ENCODE results near the gene LRCH1.
A peak's percentile ranks its signal among the peaks of the same experiment; 100 is the strongest.
"Not testable (repeated sequence)": the region's sequence is repeated elsewhere in the genome, so short reads cannot be mapped to it uniquely, and the experiment has no call there.

LRCH1 gene
- total RNA-seq, result 29.2 to 51.6 (median 41.4) reads per million in 4 experiments

DNA sequence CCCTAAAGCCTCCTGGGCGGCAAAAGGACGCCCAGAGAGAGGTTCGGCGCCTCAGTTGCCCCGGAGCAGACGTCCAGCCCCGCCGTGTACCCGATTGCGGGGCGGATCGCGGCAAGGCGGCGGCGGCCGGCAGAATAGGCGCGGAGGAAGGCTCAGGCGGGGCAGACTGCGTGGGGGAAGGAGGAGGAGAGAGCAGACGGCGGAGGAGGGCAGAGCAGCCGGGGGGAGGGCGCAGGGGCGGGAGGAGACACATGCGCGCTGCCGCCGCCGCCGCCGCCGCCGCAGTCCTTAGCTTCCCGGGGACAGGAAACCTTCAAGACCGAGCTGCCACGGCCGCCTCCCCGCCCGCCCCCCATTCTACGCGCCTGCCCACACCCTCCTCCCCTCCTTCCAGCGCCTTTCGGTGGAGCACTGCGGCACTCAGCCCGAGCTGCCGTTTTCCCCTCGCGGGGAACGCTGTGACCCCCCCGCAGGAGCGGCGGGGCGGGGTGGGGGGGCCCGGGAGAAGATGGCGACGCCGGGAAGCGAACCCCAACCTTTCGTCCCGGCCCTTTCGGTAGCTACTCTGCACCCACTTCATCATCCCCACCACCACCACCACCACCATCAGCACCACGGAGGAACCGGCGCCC lies at the start of gene LRCH1:
Gene LRCH1 (plus strand): TSS at position 282 of the 632 bp plus-strand sequence. CDS start 227 bp downstream, at position 509.
- peak; percentile 69 for DNase-seq

DNA sequence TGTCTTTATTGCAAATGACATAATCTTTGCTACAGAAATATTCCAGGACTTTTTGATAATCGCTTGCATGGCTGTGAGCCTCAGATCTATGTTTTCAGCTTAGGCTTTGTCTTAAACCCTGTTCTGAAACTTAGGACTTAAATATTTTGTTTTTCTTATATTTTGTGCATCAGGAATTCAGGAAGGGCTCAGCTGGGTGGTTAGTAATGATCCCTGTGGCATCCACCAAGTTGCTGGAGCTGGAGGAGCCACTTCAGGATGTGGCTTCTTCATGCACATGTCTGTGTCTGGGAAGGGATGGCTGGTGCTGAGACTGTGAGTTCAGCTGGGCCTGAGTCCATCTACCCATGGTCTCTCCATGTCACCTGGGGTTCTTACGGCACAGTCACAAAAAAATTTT lies 48.9 kb upstream of the LRCH1 start:
- DNase-seq, result no peak

GRCh38 chr13:46507981-46508380 lies 45.0 kb upstream of the LRCH1 start:
- no peak for DNase-seq

GRCh38 chr13:46509981-46510380 lies 43.0 kb upstream of the LRCH1 start:
- DNase-seq, result no peak

- no peak for DNase-seq
Observed at GRCh38 chr13:46515803-46516202, 37.2 kb upstream of the LRCH1 start.

- DNase-seq, result no peak
Observed at GRCh38 chr13:46516599-46517338, 36.2 kb upstream of the LRCH1 start.

DNA sequence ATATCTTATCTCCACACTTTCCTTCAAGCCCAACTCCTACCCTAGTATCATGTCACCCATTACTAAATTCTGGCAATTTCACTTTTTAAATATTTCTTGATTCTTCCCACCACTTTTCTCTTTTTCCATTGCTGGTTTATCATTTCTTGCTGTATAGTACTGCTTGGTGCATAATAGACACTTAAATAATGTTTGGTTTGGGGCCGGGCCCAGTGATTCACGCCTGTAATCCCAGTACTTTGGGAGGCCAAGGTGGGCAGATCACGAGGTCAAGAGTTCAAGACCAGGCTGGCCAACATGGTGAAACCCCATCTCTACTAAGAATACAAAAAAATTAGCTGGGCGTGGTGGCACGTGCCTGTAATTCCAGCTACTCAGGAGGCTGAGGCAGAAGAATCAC lies 35.2 kb upstream of the LRCH1 start:
- not testable (repeated sequence) for DNase-seq

DNA sequence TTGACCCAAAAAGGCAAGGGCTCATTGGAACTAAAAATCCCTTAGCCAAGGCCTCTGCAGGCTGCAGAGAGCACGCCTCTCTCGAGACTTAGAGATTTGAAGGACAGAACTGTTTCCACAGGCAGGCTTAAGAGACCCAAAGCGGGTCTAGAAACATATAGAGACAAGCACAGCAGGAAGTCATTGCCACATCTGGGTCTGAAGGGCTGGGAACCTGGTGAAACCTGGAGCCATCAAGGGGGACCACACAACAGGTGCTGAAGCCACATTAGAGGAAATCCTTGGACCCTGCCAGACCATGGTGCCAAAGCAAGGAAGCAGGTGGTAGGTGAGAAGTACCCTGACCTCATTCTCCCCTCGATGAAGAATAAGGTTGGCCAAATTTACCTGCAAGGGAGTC lies 33.8 kb upstream of the LRCH1 start:
- no peak for DNase-seq

GRCh38 chr13:46520166-46520565 lies 32.8 kb upstream of the LRCH1 start:
- DNase-seq, result no peak

DNA sequence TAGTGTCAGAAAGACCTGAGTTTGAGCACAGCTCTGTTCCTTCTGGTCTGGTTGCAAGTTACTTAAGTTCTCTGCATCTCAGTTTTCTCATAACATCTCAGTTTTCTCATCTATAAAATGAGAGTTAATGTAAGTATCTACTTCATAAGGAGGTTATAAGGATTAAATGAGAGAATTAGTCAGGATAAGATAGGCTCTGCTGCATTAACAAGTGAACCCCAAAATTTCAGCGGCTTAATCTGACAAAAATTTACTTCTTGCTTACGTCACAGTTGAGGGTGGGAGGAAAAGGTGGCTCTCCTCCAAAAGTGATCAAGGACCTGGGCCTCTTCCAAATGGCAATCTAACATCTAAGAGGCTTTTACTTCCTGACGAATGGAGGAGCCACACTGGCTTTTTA lies 31.5 kb upstream of the LRCH1 start:
- no peak for DNase-seq

GRCh38 chr13:46521921-46522747 lies 30.8 kb upstream of the LRCH1 start:
- no peak for DNase-seq

DNA sequence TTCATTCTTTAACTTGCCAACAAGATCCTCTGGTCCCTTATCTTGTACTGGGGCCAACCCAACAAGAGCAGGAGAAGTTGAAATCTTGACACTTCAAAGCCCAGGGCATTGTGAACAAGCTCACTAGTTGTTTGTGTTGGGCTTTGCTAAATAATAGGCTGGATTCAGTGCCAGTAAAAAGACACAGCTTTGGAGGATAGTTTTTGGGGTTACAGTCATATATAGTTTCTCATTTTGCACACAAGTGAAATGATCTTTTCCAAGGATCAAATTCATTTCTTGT lies 30.3 kb upstream of the LRCH1 start:
- DNase-seq, result no peak

DNA sequence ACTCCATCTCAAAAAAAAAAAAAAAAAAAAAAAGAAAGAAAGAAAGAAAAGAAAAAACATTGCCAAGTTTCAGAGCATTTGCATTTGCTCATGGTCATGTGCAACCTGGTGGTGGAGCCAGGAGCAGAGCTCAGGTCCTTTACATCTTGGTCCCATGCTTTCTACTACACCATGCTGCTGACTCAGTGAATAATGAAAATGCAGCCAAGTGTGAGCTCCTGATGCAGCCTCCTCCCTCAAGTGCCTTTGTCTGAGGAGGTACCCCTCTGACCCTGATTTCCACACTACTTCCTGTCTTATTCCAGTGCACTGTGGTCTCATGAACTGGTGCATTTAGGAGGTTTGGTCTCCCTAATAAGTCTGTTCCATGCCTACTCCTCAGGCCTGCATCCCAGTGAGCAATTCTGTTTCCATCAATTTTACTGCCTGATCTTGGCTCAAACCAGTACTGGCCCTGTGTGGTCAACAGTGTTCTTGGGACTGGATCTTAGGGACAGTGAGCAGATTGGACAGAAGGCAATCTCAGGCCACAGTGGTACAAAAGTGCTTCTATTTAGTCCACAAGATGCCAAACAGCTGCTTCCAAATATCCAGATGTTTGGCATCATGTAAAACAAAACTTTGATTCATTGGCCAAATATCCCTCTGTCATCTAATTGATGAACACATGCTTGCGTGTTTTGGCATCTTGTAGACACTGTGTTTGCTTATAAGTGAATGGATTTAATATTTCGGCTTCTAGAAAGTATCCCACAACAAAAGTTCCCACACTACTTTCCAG lies 28.8 kb upstream of the LRCH1 start:
- DNase-seq, result no peak

GRCh38 chr13:46526100-46526735 lies 26.8 kb upstream of the LRCH1 start:
- DNase-seq, result no peak

DNA sequence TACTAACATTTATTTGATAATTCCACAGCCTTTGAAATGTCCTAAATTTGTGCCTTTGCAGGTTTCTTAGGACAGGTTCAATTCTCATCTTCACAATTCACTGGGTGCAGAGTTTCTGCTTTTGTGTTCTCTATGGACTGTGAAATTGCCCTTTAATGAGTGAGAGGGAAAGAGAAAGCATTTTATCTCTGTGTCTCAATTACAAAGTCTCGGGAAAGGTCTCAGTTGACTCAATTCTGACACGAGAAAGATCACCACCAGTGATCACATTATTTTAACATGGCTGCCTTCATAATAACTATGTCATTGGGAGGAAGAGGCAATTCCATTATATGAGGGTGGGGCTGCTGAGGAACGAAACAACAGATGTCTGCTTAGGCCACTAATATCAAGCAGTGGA lies 26.2 kb upstream of the LRCH1 start:
- no peak for DNase-seq

GRCh38 chr13:46527237-46527636 lies 25.7 kb upstream of the LRCH1 start:
- DNase-seq, result no peak

DNA sequence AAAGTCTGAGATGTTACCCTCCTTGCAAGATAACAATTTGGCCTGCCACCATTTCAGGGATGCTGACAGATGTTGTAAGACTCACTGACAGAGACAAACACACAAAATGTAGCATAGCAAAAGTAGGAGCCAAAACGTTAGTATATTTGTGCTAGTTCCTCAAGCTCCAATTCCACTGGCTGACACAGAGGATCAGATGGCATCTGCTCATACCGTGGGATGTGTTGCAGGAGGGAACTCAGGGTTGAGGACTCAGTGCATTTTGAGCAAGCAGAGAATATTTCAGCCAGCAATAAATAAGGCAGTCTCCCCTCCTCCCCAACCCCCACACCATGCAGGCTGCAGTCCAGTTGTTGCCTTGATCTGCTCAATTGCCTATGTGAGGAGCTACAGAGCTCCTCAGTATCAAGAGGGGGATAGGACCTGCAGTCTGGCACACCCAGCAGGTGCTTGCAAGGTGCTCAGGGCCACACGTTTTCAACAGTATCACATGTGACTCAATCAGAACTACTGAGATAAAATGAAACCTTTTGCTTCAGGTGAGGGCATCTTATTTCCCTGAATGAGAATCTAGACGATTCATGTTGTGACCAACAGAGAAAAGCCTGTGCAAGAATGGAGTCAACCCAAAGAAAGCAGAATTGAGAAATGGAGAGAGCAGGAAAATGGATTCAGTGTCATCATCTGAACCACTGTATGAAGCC lies 23.6 kb upstream of the LRCH1 start:
- no peak for DNase-seq

DNA sequence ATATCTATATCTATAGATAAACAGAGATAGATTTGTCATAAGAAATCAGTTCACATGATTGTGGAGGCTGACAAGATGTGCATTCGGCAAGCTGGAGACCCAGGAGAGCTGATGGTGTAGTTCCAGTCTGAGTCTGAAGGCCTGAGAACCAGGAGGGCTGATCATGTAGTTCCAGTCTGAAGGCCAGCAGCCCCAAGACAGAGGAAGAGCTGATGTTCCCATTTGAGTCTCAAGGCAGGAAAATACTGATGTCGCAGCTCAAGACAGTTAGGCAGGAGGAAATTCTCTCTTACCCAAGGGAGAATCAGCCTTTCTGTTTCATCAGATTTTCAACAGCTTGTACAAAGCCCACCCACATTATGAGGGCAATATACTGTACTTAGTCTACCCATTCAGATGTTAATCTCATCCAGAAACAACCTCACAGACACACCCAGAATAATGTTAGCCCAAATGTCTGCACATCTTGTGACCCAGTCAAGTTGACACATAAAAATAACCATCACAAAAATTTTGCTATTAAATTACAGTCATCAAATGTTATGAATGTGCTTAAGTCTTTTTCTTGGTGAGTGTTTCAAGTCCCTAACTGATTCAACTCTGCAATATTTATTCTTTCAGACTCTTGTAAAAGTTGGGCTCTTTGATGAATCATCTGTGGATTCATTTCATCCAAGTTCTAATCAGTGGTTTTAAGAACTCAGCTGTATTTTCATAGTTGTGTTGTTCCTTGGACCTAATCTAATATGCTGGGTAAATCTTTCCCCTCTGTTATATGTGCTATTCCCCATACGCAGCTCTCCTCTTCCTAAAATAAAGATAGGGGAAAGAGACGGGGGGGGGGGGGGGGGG lies 22.7 kb upstream of the LRCH1 start:
- DNase-seq, result no peak

DNA sequence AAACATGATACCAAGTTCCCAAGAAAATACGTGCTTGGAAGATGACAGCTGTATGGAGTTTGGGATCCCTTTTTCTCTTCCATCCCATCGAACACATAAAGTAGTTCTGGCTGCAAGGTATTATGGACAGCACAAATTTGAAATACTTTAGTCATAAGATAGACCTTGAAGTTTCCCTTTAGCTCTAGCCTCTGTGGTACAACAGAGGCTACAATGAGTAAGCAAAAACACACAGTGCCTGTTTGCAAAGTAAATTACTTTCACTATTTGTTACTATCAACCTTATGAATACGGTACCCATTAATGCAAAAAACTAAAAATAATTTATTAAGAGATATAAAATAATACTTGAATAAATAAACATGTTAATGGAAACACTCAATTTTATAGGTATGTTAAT lies 21.0 kb upstream of the LRCH1 start:
- no peak for DNase-seq

DNA sequence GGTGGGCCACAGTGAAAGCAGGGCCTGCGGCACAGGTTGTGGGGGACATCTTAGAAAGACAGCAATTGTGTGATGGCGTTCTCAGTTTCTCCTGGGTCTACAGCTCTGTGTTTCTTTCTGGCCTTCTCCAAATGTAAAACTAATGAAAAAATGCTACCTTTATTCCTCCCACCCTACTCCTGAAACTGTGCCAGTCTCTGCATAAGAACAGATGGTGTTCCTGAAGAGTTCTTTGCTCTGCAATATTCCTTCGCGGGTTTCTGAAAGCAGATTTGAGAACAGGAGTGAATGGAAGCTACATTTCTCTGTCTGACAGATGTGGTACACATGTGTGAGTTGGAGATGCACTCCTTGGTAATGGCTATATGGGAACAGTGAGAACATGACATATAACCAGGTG lies 18.0 kb upstream of the LRCH1 start:
- no peak for DNase-seq

- DNase-seq, result no peak
Observed at GRCh38 chr13:46535825-46536224, 17.1 kb upstream of the LRCH1 start.
